GM18519 (cell line): Measurements from ENCODE around the gene THADA.

Source experiments
- ATAC-seq: cut with Tn5 transposase; IDR thresholded peaks from one replicate; pipeline ENCODE4 v1.9.1; 2021; ENCODE audit warnings: mild to moderate bottlenecking, moderate library complexity; ENCODE audit not compliant: unreplicated experiment, low FRiP score

The THADA gene

GRCh38 chr2:43221124-43221762 lies 374.6 kb downstream of the THADA start:
- ATAC-seq = no peak

- ATAC-seq = no peak
Measured at GRCh38 chr2:43220760-43221123, 375.1 kb downstream of the THADA start.

GRCh38 chr2:43220229-43220751 lies 375.5 kb downstream of the THADA start:
- ATAC-seq = no peak

GRCh38 chr2:43219383-43220228 lies 376.2 kb downstream of the THADA start:
- no peak for ATAC-seq

- no peak for ATAC-seq
Measured at GRCh38 chr2:43218702-43219382, 377.0 kb downstream of the THADA start.

GRCh38 chr2:43218155-43218701 lies 377.6 kb downstream of the THADA start:
- ATAC-seq = no peak

- no peak for ATAC-seq
Measured at GRCh38 chr2:43217228-43218154, 378.3 kb downstream of the THADA start.

GRCh38 chr2:43216629-43217028 lies 379.2 kb downstream of the THADA start:
- ATAC-seq = no peak

- no peak for ATAC-seq
Measured at GRCh38 chr2:43215673-43216255, 380.1 kb downstream of the THADA start.

- ATAC-seq = no peak
Measured at GRCh38 chr2:43214253-43214652, 381.6 kb downstream of the THADA start.

- no peak for ATAC-seq
Measured at GRCh38 chr2:43212931-43213330, 382.9 kb downstream of the THADA start.

GRCh38 chr2:43212216-43212835 lies 383.5 kb downstream of the THADA start:
- ATAC-seq = no peak

- ATAC-seq = no peak
Measured at GRCh38 chr2:43210467-43211303, 385.2 kb downstream of the THADA start.

GRCh38 chr2:43210125-43210466 lies 385.7 kb downstream of the THADA start:
- ATAC-seq = no peak

- ATAC-seq = no peak
Measured at GRCh38 chr2:43209204-43209717, 386.6 kb downstream of the THADA start.

GRCh38 chr2:43207553-43208300 lies 388.1 kb downstream of the THADA start:
- ATAC-seq = no peak

GRCh38 chr2:43206602-43207001 lies 389.2 kb downstream of the THADA start:
- ATAC-seq = no peak
